ENCODE results near the gene MAP3K4.
A peak's percentile ranks its signal among the peaks of the same experiment; 100 is the strongest.

Gene MAP3K4, protein sequence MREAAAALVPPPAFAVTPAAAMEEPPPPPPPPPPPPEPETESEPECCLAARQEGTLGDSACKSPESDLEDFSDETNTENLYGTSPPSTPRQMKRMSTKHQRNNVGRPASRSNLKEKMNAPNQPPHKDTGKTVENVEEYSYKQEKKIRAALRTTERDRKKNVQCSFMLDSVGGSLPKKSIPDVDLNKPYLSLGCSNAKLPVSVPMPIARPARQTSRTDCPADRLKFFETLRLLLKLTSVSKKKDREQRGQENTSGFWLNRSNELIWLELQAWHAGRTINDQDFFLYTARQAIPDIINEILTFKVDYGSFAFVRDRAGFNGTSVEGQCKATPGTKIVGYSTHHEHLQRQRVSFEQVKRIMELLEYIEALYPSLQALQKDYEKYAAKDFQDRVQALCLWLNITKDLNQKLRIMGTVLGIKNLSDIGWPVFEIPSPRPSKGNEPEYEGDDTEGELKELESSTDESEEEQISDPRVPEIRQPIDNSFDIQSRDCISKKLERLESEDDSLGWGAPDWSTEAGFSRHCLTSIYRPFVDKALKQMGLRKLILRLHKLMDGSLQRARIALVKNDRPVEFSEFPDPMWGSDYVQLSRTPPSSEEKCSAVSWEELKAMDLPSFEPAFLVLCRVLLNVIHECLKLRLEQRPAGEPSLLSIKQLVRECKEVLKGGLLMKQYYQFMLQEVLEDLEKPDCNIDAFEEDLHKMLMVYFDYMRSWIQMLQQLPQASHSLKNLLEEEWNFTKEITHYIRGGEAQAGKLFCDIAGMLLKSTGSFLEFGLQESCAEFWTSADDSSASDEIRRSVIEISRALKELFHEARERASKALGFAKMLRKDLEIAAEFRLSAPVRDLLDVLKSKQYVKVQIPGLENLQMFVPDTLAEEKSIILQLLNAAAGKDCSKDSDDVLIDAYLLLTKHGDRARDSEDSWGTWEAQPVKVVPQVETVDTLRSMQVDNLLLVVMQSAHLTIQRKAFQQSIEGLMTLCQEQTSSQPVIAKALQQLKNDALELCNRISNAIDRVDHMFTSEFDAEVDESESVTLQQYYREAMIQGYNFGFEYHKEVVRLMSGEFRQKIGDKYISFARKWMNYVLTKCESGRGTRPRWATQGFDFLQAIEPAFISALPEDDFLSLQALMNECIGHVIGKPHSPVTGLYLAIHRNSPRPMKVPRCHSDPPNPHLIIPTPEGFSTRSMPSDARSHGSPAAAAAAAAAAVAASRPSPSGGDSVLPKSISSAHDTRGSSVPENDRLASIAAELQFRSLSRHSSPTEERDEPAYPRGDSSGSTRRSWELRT (N-terminal part only)

DNA sequence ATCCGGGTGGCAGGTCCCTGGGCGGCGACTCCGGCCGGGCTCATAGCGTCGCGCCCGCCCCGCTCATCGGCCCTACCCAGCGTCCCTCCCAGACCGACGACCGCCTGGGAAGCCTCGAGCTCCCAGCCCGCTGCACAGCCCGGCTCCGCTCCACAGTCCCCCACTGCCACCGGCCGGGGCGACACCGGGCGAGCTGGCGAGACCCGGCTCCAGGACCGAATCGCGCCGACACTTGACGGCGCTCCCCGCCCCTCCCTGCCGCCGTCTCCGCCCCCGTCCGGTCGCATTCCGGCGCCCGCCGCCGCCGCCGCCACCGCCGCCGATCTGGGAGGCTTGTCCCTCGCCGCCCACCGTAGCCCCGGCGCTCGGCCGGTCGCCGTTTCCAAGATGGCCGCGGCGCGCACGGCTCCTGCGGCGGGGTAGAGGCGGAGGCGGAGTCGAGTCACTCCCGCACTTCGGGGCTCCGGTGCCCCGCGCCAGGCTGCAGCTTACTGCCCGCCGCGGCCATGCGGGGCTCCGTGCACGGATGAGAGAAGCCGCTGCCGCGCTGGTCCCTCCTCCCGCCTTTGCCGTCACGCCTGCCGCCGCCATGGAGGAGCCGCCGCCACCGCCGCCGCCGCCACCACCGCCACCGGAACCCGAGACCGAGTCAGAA is at the start of gene MAP3K4:
TSS of gene MAP3K4 (plus strand) at position 364 of the 655 bp plus-strand sequence. CDS start at position 527, 163 bp downstream.
- TF ChIP-seq ZNF274 (IDR thresholded peaks at IDR 0.05; ENCODE audit: low read depth, low read length), result no peak
- H3K4me3 ChIP-seq (ENCODE audit: low read length), result peak within 1 kb of the TSS; percentile 90

DNA sequence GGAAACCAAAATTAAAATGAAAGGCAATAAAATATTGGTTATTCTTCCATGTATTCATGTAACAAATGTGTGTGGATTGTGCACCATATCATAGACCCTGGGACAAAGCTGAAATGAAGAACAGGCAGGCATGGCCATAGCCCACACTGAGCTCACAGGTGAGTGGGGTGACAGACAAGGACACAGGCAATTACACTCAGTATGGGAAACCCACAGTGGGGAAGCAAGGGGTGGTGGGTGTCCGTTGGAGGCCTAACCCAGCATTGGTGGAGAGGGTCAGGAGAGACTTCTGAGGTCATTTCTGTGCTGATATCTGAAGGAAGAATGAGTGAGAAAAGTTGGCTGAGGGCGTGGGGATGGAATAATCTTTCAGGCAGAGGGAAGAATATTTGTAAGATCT is 47.6 kb upstream of the MAP3K4 start:
- H3K4me3 ChIP-seq (ENCODE audit: low read length), result no peak overlapping the region
- TF ChIP-seq ZNF274 (IDR thresholded peaks at IDR 0.05; ENCODE audit: low read depth, low read length), result no peak

DNA sequence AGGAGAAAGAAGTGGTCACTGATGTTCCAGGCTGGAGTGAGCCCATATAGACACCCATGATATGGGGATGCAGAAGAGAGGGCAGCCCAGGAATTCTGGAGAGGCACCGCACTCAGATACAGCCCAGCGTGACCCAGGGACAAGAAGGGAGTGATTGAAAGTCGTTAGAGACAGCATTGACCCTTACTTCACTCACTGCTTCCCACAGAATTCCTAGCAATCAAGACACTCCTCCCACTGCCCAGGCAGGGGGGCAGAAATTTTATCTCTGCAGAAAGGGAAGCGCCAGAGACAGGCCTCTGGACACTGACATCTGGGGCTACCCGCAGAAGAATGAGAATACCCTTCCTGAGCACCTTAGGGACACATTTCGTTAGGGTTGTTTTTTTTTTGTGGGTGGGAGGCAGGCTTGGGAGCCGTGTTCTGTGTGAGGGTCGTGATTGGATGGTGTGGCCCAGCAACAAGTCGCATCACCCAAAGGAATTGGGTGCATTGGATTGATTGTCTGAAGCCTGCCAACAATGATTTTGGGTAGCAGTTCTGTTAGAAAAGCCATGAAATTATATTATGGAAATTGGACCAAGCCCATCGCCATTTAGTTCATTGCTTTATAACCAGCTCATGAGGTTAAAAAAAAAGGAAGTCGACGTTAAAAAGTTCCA is 45.9 kb upstream of the MAP3K4 start:
- H3K4me3 ChIP-seq (ENCODE audit: low read length), result no peak overlapping the region
- TF ChIP-seq ZNF274 (IDR thresholded peaks at IDR 0.05; ENCODE audit: low read depth, low read length), result no peak

DNA sequence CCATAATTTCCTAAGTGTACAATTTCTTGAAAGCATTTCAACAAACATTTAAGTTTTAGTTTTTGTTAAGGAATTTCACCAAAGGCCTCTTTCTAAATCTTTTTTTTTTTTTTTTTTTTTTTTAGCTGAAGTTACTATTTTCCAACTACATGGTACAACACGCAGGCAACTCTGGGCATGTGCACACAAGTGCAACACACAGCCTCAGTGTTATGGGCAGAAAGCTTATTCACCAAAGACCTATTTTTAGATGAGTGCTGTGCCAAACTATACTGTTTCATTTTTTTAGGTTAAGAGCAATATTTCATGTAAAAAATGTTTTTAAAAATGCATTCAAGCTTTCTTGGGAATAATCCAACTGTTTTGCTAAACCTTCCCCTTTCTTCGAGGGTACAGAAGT is 42.0 kb upstream of the MAP3K4 start:
- TF ChIP-seq ZNF274 (IDR thresholded peaks at IDR 0.05; ENCODE audit: low read depth, low read length), result no peak
- no peak overlapping the region for H3K4me3 ChIP-seq (ENCODE audit: low read length)

DNA sequence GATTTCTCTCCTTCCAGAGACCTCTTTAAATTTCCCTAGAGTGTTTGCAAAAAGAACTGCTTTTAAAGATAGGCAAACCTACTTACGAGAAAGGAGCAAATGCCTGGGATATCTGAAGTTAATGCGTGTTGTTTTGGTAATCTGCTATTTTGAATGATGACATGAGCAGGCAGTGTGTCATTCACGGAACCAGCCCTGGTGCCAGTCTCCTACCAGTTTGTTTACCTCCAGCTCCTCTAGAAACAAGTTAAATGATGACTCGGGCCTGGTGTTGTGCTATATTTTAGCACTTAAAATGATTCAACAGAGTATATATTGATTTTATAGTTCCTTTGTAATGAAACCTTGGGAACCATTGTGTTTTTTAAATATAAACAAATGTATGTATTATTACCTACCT is 41.1 kb upstream of the MAP3K4 start:
- no peak overlapping the region for H3K4me3 ChIP-seq (ENCODE audit: low read length)
- TF ChIP-seq ZNF274 (IDR thresholded peaks at IDR 0.05; ENCODE audit: low read depth, low read length), result no peak

DNA sequence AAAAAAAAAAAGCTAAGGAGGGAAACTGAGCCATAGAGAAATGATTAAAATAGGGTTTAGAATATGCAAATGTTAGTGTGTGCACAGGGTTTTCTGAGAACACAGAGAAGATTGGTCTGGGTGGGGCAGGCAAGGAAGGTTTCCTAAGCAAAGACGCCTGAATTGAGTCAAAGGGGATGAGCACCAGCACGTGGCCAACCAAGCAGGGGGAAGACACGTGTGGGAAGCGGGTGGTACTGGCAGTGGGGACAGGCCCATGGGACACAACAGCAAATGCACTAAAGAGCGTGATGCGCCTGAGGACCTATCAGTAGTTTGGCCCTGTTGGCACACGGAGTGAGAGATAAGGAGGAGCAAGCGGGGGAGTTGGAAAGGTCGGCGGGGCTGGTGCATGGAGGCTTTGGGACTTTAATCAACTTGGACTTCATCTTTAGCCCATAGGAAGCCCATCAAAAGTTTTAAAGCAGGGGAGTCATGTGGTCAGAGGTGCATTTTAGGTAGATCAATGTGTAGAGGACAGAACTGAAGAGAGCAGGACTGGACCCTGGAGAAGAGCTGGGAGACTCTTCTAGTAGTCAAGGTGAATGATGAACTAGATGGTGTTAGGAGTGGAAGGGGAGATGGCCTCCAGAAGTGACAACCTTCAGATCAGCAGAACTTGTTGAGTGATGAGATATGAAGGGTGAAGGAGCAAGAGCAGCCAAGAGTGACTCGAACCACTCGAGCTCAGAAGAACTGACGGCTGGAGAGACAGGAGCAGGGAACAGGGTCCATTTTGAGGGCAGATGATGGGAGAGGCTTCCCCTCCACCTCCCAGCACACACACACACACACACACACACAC is 40.2 kb upstream of the MAP3K4 start:
- no peak for TF ChIP-seq ZNF274 (IDR thresholded peaks at IDR 0.05; ENCODE audit: low read depth, low read length)
- no peak overlapping the region for H3K4me3 ChIP-seq (ENCODE audit: low read length)

DNA sequence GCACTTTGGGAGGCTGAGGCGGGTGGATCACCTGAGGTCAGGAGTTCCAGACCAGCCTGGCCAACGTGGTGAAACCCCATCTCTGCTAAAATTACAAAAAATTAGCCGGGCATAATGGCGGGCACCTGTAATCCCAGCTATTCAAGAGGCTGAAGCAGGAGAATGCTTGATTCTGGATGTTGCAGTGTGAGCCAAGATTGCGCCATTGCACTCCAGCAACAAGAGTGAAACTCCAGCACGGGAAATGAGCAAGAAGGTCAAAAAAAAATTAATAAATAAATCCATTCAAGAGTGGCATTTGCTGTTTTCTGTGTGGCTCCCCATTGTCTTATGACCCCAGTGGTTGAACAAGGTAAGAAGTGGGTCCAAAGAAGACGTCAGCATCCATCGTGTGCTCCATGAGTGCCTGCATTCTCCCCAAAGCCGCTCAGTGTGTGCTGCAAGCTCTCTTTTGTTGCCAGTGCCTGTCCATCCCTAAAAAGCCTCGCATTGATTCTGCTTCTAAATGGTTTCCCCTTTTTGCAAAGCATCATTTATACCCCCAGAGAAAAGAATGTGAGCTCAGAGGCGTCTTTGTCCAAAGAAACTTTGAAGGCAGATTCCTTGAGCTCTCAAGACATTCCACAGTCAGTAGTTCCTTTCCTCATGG is 38.8 kb upstream of the MAP3K4 start:
- no peak overlapping the region for H3K4me3 ChIP-seq (ENCODE audit: low read length)
- no peak for TF ChIP-seq ZNF274 (IDR thresholded peaks at IDR 0.05; ENCODE audit: low read depth, low read length)

DNA sequence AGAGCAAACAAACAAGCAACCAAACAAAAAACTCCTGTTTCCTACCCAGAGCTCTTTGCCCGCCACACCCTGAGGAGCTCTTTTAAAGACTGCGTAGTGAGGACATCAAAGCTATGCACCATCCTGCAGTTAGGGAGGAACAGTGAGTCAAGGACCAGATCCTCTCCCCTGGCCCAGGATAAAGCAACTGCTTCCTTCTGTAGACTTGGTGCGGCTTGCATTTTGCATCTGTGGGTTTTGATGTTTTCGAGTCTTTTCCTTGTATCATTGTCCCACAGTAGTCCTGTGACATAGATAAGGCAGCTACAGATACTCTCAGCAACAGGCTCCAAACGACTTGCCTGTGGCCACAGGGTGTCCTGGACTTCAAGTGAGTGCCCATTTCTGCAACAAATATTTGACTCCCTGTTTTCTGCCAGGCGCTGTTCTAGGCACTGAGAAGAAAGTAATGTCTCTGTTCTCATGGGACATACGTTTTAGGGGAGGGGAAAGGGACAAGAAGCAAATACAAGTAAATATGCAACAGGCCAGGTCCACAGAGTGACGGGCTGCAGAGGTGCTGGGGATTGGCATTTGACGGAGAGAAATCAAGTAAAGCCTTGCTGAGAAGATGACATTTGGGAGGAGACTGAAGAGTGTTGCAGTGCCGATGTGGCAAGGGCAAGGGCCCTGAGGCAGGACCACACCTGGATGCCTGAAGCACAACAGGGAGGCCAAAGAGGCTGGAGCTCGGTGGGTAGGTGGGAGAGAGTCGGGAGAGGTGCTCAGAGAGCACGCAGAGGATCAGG is 35.9 kb upstream of the MAP3K4 start:
- H3K4me3 ChIP-seq (ENCODE audit: low read length), result no peak overlapping the region
- no peak for TF ChIP-seq ZNF274 (IDR thresholded peaks at IDR 0.05; ENCODE audit: low read depth, low read length)

DNA sequence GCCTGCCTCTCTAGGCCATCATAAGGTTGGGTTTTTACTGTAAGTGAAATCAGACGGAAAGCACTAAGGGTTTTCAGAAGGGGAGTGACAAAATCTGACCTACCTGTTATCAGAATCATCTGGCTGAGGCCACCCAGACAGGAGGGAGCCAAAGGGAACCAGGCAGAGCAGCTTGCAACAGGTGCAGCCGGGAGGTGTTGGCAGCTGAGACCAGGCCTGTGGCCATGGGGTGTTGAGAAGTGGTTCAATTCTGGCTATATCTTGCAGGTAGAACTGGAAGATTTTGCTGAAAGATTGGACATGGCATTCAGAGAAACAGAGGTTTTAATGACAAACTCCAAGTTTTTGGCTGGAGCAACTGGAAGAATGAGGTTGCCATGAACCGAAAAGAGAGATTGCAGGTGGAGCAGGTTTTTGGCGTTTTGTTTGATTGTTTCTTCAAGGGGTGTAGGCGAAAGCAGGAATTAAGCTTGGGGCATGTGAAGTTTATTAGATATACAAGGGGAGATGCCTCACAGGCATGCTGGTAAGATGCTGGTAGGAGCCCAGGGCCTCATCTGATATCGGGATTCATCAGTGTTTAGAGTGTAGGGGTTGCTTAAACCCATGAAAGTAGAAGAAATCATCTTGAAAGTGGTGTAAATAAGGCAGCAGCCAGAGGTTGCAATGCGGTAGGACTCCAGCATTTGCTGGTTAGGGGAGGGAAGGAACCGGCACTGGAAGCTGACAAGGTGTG is 35.1 kb upstream of the MAP3K4 start:
- no peak overlapping the region for H3K4me3 ChIP-seq (ENCODE audit: low read length)
- no peak for TF ChIP-seq ZNF274 (IDR thresholded peaks at IDR 0.05; ENCODE audit: low read depth, low read length)

DNA sequence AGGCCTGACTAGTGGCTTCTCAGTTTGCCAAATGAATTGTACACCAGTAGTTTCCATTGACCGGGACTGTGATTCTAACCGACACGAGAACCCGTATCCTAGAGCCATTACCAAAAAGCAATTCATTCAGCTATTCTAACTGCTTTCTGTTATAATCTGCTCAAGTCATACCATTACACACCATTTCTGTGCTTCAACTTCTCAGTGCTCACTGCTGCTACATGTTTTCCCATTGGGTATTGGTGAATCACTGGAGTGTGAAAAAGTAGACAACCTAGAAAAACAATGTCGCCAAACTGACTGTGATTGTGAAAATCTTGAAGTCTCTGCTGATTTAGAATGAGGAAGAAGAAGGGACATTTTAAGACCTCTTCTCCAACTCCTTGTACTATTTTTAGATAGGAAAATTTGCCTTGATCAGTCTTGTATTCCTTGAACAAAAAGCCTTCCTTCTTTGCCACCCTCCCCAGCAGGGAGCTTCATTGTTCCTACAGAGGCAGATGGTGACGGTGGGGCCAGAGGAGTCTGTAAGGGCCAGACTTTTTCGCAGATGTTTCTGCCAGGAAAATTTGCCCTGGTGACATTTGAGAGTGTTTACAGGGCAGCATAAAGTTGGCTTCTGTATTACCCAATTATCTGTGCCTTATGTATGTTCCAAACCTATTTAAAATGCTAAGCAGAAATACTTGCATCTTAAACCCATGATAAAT is 31.7 kb upstream of the MAP3K4 start:
- no peak overlapping the region for H3K4me3 ChIP-seq (ENCODE audit: low read length)
- no peak for TF ChIP-seq ZNF274 (IDR thresholded peaks at IDR 0.05; ENCODE audit: low read depth, low read length)

Measured in GM08714 (cell line).